Upper lobe of left lung (tissue), 6 donors: ENCODE results near the gene TUBA1C. TPM values are rescaled to one million over a fixed set of nuclear protein-coding genes. Genes with fewer than 3 reads are reported as not detected.

Source experiments
- ATAC-seq, 2 donors: fragments of 200-7000 bp; cut with Tn5 transposase; one replicate each; pipeline ENCODE4 v1.9.1; 2022; ENCODE audit warnings: mild to moderate bottlenecking in 2 of 2, moderate library complexity in 2 of 2; ENCODE audit not compliant: low FRiP score in 2 of 2
- DNase-seq, 2 donors: peaks; one replicate each; pipeline ENCODE4 v3.0.0-alpha.2; 2019 to 2020
- H3K27ac ChIP-seq, 4 donors: fragments of 200-600 bp; sonication (generic); one replicate each; pipeline ENCODE4 v1.5.1; 2016 to 2019
- H3K27me3 ChIP-seq, 4 donors: fragments of 200-600 bp; sonication (generic); one replicate each; pipeline ENCODE4 v1.5.1; 2017 to 2019
- H3K36me3 ChIP-seq, 4 donors: fragments of 200-600 bp; sonication (generic); one replicate each; pipeline ENCODE4 v1.5.1; 2016 to 2019
- H3K4me1 ChIP-seq, 4 donors: fragments of 200-600 bp; sonication (generic); one replicate each; pipeline ENCODE4 v1.5.1; 2018 to 2019
- H3K4me3 ChIP-seq, 4 donors: fragments of 200-600 bp; sonication (generic); one replicate each; pipeline ENCODE4 v1.5.1; 2017 to 2019; ENCODE audit warnings: mild to moderate bottlenecking in 2 of 4, moderate library complexity in 1 of 4
- H3K9me3 ChIP-seq, 4 donors: fragments of 200-600 bp; sonication (generic); one replicate each; pipeline ENCODE4 v1.5.1; 2018 to 2019
- CTCF ChIP-seq, 6 experiments: fragments of 450-650 bp in 4 of 6; fragments of 200-600 bp in 2 of 6; sonication (generic) in 2 of 6; IDR thresholded peaks; one replicate each; pipeline ENCODE4 v1.5.1; 2016 to 2019; ENCODE audit warnings: antibody characterized with exemption in 6 of 6
- EP300 ChIP-seq, 4 donors: sonication (generic); formaldehyde crosslinking; IDR thresholded peaks; one replicate each; pipeline ENCODE4 v1.5.1; 2017; ENCODE audit warnings: antibody characterized with exemption in 4 of 4, control low read depth in 2 of 4
- POLR2A ChIP-seq, 4 donors: fragments of 450-650 bp; IDR thresholded peaks; one replicate each; pipeline ENCODE4 v1.5.1; 2016 to 2017; ENCODE audit warnings: antibody characterized with exemption in 4 of 4, mild to moderate bottlenecking in 2 of 4
- POLR2AphosphoS5 ChIP-seq, 2 donors: sonication (generic); formaldehyde crosslinking; IDR thresholded peaks; one replicate each; pipeline ENCODE4 v1.5.1; 2017; ENCODE audit warnings: antibody characterized with exemption in 2 of 2
- WGBS, 2 donors: methylation state at CpG; one replicate each; pipeline ENCODE4 v1.1.5; 2017 to 2018; 5-methylcytosine and 5-hydroxymethylcytosine counted together
- total RNA-seq, 6 donors: library from RNA; depleted of rRNA in 4 of 6; stranded (reverse); fragments of >200 nt in 4 of 6; gene quantifications; one replicate each; pipeline versions ENCODE4 v1.1.0 to v1.2.1, GENCODE V29; 2016 to 2021
- donor health status: DM: no; HTN: no; CAD: no; lungs with moderate emphysema.
- donor health status: DM: no; HTN: yes; CAD: no; lungs with severe emphysema.

Gene TUBA1C
- total RNA-seq, 6 donors from 2014 or later: 50.3 to 375 (median 108) TPM

- Histone ChIP-seq H3K9me3 (no peaks in the 10 kb centered on the region), H3K27me3 (peaks cover 0 to 42% (median 34%) of the 10 kb centered on the region in 4 donors), H3K4me1 (peaks cover 21 to 46% (median 29%) of the 10 kb centered on the region in 4 donors), H3K4me3 (peak overlapping the region in 3 of 4 donors; percentile 6 to 27 (median 12)), H3K27ac (no peak overlapping the region), H3K36me3 (no peaks in the 10 kb centered on the region)
- 20 to 23% methylated on average over 13 to 53 of the region's 54 CpGs for WGBS, 2 donors
- TF ChIP-seq EP300 (IDR thresholded peaks at IDR 0.05): no peak
- no peak for TF ChIP-seq POLR2AphosphoS5 (IDR thresholded peaks at IDR 0.05)
- peak; percentile 58 to 80 (median 68) for TF ChIP-seq CTCF (IDR thresholded peaks at IDR 0.05)
- no peak for TF ChIP-seq POLR2A (IDR thresholded peaks at IDR 0.05)
- peak in 1 of 2 donors; percentile 56 for ATAC-seq
- peak; percentile 58 to 91 for DNase-seq
Measured at GRCh38 chr12:49296034-49296835, 31.4 kb downstream of the TUBA1C start.

GRCh38 chr12:49296836-49297694 is 32.2 kb downstream of the TUBA1C start:
- Histone ChIP-seq H3K4me3 (peak overlapping the region; percentile 6 to 27 (median 12)), H3K36me3 (no peaks in the 10 kb centered on the region), H3K9me3 (no peaks in the 10 kb centered on the region), H3K27ac (no peak overlapping the region), H3K4me1 (peaks cover 21 to 46% (median 29%) of the 10 kb centered on the region in 4 donors), H3K27me3 (peaks cover 0 to 42% (median 34%) of the 10 kb centered on the region in 4 donors)
- WGBS, 2 donors: 7 to 12% methylated on average over 33 to 45 of the region's 77 CpGs
- TF ChIP-seq CTCF (IDR thresholded peaks at IDR 0.05): peak in 5 of 6 experiments; percentile 5 to 28 (median 23)
- TF ChIP-seq POLR2A (IDR thresholded peaks at IDR 0.05): no peak
- ATAC-seq (peak in 1 of 2 donors; percentile 43), DNase-seq (peak; percentile 49 to 82)

DNA sequence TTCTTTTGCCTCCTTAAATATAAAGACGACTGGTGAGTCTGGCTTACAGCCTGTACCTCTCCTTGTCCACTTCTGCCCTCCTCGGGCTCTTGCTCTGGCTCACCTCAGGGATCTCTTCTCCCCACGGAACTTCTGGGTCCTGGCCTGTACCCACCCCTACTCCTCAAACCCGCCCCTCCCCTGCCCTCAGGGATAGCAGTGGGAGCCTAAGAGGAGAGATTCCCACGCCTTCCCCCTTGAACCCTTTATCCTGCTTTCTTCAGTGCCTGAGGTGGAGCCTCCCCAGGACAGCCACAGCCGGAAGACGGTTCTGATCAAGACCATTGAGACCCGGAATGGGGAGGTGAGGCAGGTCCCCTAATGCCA is 32.8 kb downstream of the TUBA1C start:
- peak overlapping the region in 2 of 4 donors; percentile 12 to 27 for H3K4me3 ChIP-seq
- peaks cover 0 to 42% (median 34%) of the 10 kb centered on the region in 4 donors for H3K27me3 ChIP-seq
- H3K4me1 ChIP-seq: peaks cover 21 to 46% (median 29%) of the 10 kb centered on the region in 4 donors
- no peaks in the 10 kb centered on the region for H3K36me3 ChIP-seq
- ATAC-seq (no peak), DNase-seq (no peak)
- H3K9me3 ChIP-seq: no peaks in the 10 kb centered on the region
- no peak overlapping the region for H3K27ac ChIP-seq
- WGBS, 2 donors: 29 to 32% methylated on average over 7 to 8 of the region's 8 CpGs
- TF ChIP-seq POLR2AphosphoS5 (IDR thresholded peaks at IDR 0.05) (no peak), EP300 (IDR thresholded peaks at IDR 0.05) (no peak), POLR2A (IDR thresholded peaks at IDR 0.05) (no peak), CTCF (IDR thresholded peaks at IDR 0.05) (no peak)

DNA sequence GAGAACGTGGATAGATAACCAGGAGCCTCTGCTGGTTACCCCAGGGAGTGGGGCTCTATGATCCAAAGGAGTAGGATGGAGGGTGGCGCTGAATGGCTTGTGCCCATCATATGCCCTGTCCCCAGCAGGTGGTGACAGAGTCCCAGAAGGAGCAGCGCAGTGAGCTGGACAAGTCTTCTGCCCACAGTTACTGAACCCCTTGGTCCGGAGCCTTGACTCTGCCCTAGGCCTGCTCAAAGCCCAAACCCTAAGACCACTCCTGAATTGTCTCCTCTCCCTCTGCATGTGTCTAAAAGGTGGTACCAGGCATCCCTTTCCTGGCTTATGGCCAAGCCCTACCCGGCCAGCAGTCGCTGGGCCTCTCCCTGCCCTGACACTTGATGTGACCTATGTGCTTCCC is 33.3 kb downstream of the TUBA1C start:
- H3K27ac ChIP-seq: no peak overlapping the region
- TF ChIP-seq CTCF (IDR thresholded peaks at IDR 0.05) (peak in 2 of 6 experiments; percentile 14 to 15), POLR2AphosphoS5 (IDR thresholded peaks at IDR 0.05) (no peak)
- H3K9me3 ChIP-seq: no peaks in the 10 kb centered on the region
- no peak for DNase-seq
- no peak for ATAC-seq
- WGBS, 2 donors: 52 to 65% methylated on average over 6 of the region's 6 CpGs
- no peak overlapping the region for H3K4me3 ChIP-seq
- H3K27me3 ChIP-seq: peaks cover 0 to 42% (median 34%) of the 10 kb centered on the region in 4 donors
- H3K4me1 ChIP-seq: peaks cover 21 to 41% (median 25%) of the 10 kb centered on the region in 4 donors
- no peaks in the 10 kb centered on the region for H3K36me3 ChIP-seq
